ENCODE measurements around the gene GNB1. TPM values are rescaled to one million over a fixed set of nuclear protein-coding genes. Genes with fewer than 3 reads are reported as not detected.
A peak's percentile ranks its signal among the peaks of the same experiment; 100 is the strongest.
"Not testable (repeated sequence)": the region's sequence is repeated elsewhere in the genome, so short reads cannot be mapped to it uniquely, and the experiment has no call there.

GNB1 gene
- total RNA-seq, 1 donor from 2014 or later: 159 TPM

DNA sequence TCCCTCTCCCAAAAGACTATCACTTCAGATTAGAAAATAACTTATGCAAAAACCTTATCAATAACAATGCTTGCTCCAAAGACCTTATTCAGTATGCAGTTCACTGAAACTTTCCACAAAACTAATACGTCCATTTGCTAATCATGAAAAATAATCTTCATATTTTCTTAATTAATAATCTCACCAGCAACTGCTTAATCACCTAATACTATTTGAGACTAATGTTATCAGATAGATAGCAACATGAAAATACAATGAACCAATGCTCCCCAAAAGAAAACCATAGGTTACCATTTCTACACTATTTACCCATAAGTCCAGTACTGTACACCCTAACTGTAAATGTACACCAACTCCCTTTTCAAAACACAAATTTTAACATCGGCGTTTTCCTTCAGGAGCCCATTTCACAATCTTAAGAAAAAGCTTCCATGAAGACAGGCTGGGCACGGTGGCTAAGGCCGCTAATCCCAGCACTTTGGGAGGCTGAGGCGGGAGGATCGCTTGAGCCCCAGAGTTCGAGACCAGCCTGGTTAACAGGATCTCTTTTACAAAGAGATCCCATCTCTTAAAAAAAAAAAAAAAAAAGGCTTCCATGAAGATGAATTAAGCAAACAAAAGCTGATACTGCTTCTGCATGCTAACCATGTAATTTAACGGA lies 1.7 kb downstream of the GNB1 start:
- peaks cover 79% of the 10 kb centered on the region for H3K4me1 ChIP-seq
- no peak for DNase-seq (ENCODE audit: extremely low spot score in 2 of 2)
- intact Hi-C loops (cut with DNase I): no loop called here

DNA sequence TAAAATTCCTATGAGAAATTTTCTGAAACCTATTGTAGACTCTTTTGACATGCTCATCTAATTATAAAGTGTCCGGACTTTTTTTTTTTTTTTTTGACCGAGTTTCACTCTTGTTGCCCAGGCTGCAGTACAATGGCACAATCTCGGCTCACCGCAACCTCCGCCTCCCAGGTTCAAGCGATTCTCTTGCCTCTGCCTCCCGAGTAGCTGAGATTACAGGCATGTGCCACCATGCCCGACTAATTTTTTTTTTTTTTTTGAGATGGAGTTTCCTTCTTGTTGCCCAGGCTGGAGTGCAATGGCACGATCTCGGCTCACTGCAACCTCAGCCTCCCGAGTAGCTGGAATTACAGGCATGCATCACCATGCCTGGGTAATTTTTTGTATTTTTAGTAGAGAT lies 7.0 kb downstream of the GNB1 start:
- H3K4me1 ChIP-seq: peaks cover 93% of the 10 kb centered on the region
- H3K27ac ChIP-seq; H3K36me3 ChIP-seq; DNase-seq (ENCODE audit: extremely low spot score in 2 of 2); intact Hi-C loops (cut with DNase I); H3K27me3 ChIP-seq; H3K9me3 ChIP-seq; H3K4me3 ChIP-seq: not testable (repeated sequence)

More for the DNA sequence above, 1.7 kb downstream of the GNB1 start:
- H3K9me3 ChIP-seq: no peaks in the 10 kb centered on the region
- peak overlapping the region; percentile 94 for H3K27ac ChIP-seq
- H3K4me3 ChIP-seq: peak overlapping the region; percentile 86 to 92
- H3K36me3 ChIP-seq: no peaks in the 10 kb centered on the region
- H3K27me3 ChIP-seq: no peaks in the 10 kb centered on the region
- no peak for TF ChIP-seq POLR2AphosphoS5 (IDR thresholded peaks at IDR 0.05; ENCODE audit: insufficient read depth in 1 of 2, low read depth in 1 of 2)
- TF ChIP-seq, protein P1, sequence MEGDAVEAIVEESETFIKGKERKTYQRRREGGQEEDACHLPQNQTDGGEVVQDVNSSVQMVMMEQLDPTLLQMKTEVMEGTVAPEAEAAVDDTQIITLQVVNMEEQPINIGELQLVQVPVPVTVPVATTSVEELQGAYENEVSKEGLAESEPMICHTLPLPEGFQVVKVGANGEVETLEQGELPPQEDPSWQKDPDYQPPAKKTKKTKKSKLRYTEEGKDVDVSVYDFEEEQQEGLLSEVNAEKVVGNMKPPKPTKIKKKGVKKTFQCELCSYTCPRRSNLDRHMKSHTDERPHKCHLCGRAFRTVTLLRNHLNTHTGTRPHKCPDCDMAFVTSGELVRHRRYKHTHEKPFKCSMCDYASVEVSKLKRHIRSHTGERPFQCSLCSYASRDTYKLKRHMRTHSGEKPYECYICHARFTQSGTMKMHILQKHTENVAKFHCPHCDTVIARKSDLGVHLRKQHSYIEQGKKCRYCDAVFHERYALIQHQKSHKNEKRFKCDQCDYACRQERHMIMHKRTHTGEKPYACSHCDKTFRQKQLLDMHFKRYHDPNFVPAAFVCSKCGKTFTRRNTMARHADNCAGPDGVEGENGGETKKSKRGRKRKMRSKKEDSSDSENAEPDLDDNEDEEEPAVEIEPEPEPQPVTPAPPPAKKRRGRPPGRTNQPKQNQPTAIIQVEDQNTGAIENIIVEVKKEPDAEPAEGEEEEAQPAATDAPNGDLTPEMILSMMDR (IDR thresholded peaks at IDR 0.05): no peak
- TF ChIP-seq POLR2A (IDR thresholded peaks at IDR 0.05): no peak

DNA sequence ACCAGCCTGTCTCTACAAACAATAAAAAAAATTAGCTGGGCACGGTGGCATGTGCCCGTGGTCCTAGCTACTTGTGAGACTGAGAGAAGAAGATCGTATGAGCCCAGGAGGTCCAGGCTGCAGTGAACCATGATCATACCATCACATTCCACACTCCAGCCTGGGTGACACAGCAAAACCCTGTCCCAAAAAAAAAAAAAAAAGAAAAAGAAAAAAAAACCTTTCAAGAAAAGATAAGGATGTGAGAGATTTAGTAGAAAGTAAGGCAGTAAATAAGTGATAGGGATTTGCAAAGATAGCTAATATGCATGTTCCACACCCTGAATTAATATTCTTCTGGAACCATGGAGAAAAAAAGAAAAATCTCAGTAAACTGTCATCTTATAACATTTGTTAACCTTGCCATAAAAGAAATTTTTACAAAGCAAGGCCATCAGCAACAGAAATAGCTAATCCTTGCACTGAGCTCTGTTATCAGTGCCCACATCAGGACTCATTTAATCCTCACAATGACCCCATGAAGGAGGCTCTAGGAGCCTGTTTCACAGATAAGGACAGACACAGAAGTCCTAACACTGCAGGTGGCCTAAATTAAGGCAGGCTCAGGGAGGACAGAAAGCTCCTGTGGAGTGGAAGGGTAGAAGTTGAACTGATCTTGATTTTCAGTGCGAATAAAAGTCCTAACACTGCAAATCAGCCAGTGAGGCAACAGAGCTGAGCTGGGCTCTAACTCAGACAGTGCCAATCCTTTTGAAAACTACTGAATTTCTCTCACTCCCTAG lies 7.6 kb downstream of the GNB1 start:
- Histone ChIP-seq H3K4me3 (no peak overlapping the region), H3K4me1 (peaks cover 93% of the 10 kb centered on the region), H3K27me3 (no peaks in the 10 kb centered on the region), H3K36me3 (no peaks in the 10 kb centered on the region), H3K27ac (no peak overlapping the region), H3K9me3 (no peaks in the 10 kb centered on the region)
- intact Hi-C loops (cut with DNase I): no loop called here
- TF ChIP-seq POLR2AphosphoS5 (IDR thresholded peaks at IDR 0.05; ENCODE audit: insufficient read depth in 1 of 2, low read depth in 1 of 2): no peak
- TF ChIP-seq POLR2A (IDR thresholded peaks at IDR 0.05): no peak
- DNase-seq (ENCODE audit: extremely low spot score in 2 of 2): no peak

DNA sequence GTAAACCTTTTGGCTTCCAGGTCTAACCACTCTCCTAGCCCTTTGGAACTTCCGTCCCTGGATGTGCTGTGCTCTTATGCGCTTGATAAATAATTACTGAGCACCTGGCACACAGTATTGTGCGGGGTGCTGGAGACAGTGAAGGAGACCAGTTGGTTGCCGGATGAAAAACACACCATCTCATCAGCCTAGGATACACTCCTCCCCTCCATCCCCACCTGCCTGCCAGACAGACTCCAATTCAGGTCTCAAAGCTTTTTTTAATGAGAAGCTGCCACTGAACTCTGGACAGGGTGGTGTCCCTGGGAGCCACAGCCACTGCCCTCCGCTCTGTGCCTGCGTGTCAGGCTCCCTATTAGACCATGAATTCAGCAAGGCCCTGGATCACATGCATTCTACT lies 9.2 kb downstream of the GNB1 start:
- Histone ChIP-seq H3K4me3 (no peak overlapping the region), H3K27ac (no peak overlapping the region), H3K9me3 (no peaks in the 10 kb centered on the region), H3K36me3 (no peaks in the 10 kb centered on the region), H3K27me3 (no peaks in the 10 kb centered on the region), H3K4me1 (peaks cover 93% of the 10 kb centered on the region)
- DNase-seq (ENCODE audit: extremely low spot score in 2 of 2): no peak
- TF ChIP-seq POLR2AphosphoS5 (IDR thresholded peaks at IDR 0.05; ENCODE audit: insufficient read depth in 1 of 2, low read depth in 1 of 2): no peak
- TF ChIP-seq, protein P1 (IDR thresholded peaks at IDR 0.05): no peak
- TF ChIP-seq POLR2A (IDR thresholded peaks at IDR 0.05): no peak
- intact Hi-C loops (cut with DNase I): no loop called here

DNA sequence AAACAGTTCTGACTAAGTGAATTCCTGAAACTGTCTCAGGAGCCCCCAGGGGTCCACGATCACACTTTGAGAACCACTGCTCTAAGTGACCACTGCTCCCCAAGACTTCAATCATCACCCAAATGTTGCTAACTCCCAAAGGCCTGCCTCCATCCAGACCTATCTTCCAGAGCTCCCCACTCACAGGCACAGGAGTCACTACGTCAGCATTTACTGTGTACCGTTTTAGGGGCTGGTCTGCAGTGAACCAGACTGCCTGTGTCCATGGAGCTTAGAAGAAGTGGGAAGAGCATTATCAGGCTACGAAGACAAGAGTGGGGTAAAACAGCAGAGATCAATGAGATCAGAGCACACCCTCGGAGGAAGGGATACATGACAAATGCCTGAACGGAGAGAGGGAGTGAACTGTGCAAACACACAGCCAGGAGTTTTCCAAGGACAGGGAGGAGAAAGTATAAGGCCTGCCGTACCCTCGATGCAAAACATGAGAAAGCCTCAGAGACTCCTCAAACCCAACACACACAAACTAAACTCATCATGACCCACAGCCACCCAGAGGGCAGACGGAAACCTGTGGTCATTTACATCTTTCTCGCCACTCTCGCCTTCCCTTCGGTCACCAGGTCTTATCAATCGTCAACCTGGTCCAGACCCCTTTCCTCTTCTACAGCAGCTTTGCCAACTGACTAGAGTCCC lies 10.1 kb downstream of the GNB1 start:
- Histone ChIP-seq H3K36me3 (no peaks in the 10 kb centered on the region), H3K4me3 (no peak overlapping the region), H3K27me3 (no peaks in the 10 kb centered on the region), H3K4me1 (peaks cover 93% of the 10 kb centered on the region), H3K9me3 (no peaks in the 10 kb centered on the region), H3K27ac (no peak overlapping the region)
- TF ChIP-seq POLR2AphosphoS5 (IDR thresholded peaks at IDR 0.05; ENCODE audit: insufficient read depth in 1 of 2, low read depth in 1 of 2) (no peak), POLR2A (IDR thresholded peaks at IDR 0.05) (no peak)
- TF ChIP-seq, protein P1 (IDR thresholded peaks at IDR 0.05): no peak
- intact Hi-C loops (cut with DNase I): no loop called here
- DNase-seq (ENCODE audit: extremely low spot score in 2 of 2): no peak

All from vagina (tissue), 2 donors.